ENCODE data around the gene LEF1. TPM values are rescaled to one million over a fixed set of nuclear protein-coding genes. Genes with fewer than 3 reads are reported as not detected.

Gene LEF1
- total RNA-seq, 1 experiment from 2014 or later: 0.54 TPM

DNA sequence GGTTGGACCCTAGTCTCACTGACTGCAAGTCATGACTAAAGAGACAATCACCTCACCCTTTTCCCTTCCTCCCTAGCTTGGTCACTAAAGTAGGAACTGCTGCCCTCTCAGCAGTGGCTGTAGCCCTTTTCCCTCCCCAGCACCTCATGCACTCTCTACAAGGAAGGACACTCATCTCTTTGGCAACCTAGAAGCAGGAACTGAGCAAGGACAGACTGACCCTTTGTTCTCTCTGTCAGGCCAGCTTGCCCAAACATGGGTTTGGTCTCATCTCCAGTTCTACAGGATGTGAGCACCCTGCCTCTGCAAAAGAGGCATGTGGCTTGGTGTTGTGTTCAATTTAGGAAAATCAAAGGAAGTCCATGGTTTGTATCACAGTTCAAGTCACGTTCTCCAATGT lies 15.8 kb downstream of the LEF1 start:
- no TSS peak for BruUV-seq (replicated peaks)
- Histone ChIP-seq H3K4me1 (ENCODE audit: control insufficient read depth, insufficient read depth, low read length) (no peaks in the 10 kb centered on the region), H3K9me3 (ENCODE audit: control insufficient read depth, insufficient read depth, low read depth, low read length) (no peaks in the 10 kb centered on the region), H3K27ac (ENCODE audit: low read length) (no peak overlapping the region), H3K4me3 (ENCODE audit: low read depth in 2 of 2, low read length in 2 of 2) (no peak overlapping the region), H3K27me3 (ENCODE audit: control insufficient read depth, insufficient read depth, low read length) (peaks cover 2% of the 10 kb centered on the region), H3K36me3 (ENCODE audit: control insufficient read depth, insufficient read depth, low read length) (no peaks in the 10 kb centered on the region)
- DNase-seq (ENCODE audit: low read depth, low spot score): no peak
- no peak for ATAC-seq
- CTCF ChIA-PET: no interaction called here
- in situ Hi-C loops (cut with HindIII; ENCODE audit: low pct_unique_long_range_greater_than_20kb, low sequenced_read_pairs): no loop called here
- POLR2A ChIA-PET: no interaction called here
- intact Hi-C loops (cut with micrococcal nuclease; ENCODE audit: unreplicated experiment): no loop called here
- TF ChIP-seq, protein P1, sequence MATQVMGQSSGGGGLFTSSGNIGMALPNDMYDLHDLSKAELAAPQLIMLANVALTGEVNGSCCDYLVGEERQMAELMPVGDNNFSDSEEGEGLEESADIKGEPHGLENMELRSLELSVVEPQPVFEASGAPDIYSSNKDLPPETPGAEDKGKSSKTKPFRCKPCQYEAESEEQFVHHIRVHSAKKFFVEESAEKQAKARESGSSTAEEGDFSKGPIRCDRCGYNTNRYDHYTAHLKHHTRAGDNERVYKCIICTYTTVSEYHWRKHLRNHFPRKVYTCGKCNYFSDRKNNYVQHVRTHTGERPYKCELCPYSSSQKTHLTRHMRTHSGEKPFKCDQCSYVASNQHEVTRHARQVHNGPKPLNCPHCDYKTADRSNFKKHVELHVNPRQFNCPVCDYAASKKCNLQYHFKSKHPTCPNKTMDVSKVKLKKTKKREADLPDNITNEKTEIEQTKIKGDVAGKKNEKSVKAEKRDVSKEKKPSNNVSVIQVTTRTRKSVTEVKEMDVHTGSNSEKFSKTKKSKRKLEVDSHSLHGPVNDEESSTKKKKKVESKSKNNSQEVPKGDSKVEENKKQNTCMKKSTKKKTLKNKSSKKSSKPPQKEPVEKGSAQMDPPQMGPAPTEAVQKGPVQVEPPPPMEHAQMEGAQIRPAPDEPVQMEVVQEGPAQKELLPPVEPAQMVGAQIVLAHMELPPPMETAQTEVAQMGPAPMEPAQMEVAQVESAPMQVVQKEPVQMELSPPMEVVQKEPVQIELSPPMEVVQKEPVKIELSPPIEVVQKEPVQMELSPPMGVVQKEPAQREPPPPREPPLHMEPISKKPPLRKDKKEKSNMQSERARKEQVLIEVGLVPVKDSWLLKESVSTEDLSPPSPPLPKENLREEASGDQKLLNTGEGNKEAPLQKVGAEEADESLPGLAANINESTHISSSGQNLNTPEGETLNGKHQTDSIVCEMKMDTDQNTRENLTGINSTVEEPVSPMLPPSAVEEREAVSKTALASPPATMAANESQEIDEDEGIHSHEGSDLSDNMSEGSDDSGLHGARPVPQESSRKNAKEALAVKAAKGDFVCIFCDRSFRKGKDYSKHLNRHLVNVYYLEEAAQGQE (IDR thresholded peaks at IDR 0.05; ENCODE audit: insufficient read depth in 1 of 2, low read depth in 2 of 2, low read length in 1 of 2): no peak
- no peak for TF ChIP-seq POLR2AphosphoS5 (IDR thresholded peaks at IDR 0.05; ENCODE audit: low read depth, low read length)
- no peak for TF ChIP-seq TCF7L2 (IDR thresholded peaks at IDR 0.05; ENCODE audit: low read depth, low read length)
- TF ChIP-seq SIN3A (IDR thresholded peaks at IDR 0.05; ENCODE audit: borderline replicate concordance, insufficient read depth, low read depth, low read length): no peak
- TF ChIP-seq, protein P2, sequence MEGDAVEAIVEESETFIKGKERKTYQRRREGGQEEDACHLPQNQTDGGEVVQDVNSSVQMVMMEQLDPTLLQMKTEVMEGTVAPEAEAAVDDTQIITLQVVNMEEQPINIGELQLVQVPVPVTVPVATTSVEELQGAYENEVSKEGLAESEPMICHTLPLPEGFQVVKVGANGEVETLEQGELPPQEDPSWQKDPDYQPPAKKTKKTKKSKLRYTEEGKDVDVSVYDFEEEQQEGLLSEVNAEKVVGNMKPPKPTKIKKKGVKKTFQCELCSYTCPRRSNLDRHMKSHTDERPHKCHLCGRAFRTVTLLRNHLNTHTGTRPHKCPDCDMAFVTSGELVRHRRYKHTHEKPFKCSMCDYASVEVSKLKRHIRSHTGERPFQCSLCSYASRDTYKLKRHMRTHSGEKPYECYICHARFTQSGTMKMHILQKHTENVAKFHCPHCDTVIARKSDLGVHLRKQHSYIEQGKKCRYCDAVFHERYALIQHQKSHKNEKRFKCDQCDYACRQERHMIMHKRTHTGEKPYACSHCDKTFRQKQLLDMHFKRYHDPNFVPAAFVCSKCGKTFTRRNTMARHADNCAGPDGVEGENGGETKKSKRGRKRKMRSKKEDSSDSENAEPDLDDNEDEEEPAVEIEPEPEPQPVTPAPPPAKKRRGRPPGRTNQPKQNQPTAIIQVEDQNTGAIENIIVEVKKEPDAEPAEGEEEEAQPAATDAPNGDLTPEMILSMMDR (IDR thresholded peaks at IDR 0.05): no peak

DNA sequence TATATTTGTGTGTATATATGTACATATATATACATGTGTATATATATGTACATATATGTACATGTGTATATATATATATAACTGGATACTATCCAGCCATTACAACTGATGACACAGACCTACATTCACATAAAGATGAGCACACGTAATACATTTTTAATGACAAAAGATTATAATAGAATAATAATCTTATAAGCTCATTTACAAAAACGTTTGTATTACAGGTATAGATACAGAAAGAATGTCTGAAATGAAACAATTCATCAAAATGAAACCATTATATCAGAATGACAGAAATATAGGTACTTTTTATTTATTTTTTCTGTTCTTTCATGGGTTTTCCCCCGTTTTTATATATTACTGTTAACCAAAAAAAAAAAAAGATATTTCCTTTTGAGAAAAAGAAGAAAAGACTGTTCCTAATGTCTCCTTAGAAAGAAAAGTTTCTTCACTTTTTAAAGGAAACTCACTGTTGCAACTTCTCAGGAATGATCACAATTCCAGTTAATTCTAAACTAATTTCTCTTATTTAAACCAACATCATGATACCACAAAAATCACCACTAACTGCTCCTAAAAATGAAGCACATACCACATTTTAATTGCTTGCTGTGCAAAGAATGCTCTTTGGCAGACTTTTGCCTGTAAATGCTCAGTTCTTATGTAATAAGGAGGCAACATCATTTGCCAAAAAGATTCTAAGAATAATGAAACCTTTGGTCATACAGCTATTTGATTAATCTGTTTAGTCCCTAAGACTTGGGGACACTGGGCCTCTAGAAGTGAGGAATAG lies 18.9 kb downstream of the LEF1 start:
- DNase-seq (ENCODE audit: low read depth, low spot score) (no peak), ATAC-seq (no peak)
- H3K4me1 ChIP-seq (ENCODE audit: control insufficient read depth, insufficient read depth, low read length): no peaks in the 10 kb centered on the region
- H3K4me3 ChIP-seq (ENCODE audit: low read depth in 2 of 2, low read length in 2 of 2): no peak overlapping the region
- in situ Hi-C loops (cut with HindIII; ENCODE audit: low pct_unique_long_range_greater_than_20kb, low sequenced_read_pairs) (no loop called here), intact Hi-C loops (cut with micrococcal nuclease; ENCODE audit: unreplicated experiment) (no loop called here)
- POLR2A ChIA-PET: no interaction called here
- CTCF ChIA-PET: no interaction called here
- no peaks in the 10 kb centered on the region for H3K9me3 ChIP-seq (ENCODE audit: control insufficient read depth, insufficient read depth, low read depth, low read length)
- H3K36me3 ChIP-seq (ENCODE audit: control insufficient read depth, insufficient read depth, low read length): no peaks in the 10 kb centered on the region
- peaks cover 1% of the 10 kb centered on the region for H3K27me3 ChIP-seq (ENCODE audit: control insufficient read depth, insufficient read depth, low read length)
- BruUV-seq (replicated peaks): no TSS peak
- no peak for TF ChIP-seq SIN3A (IDR thresholded peaks at IDR 0.05; ENCODE audit: borderline replicate concordance, insufficient read depth, low read depth, low read length)
- TF ChIP-seq, protein P2 (IDR thresholded peaks at IDR 0.05): no peak
- TF ChIP-seq, protein P1 (IDR thresholded peaks at IDR 0.05; ENCODE audit: insufficient read depth in 1 of 2, low read depth in 2 of 2, low read length in 1 of 2): no peak
- TF ChIP-seq POLR2AphosphoS5 (IDR thresholded peaks at IDR 0.05; ENCODE audit: low read depth, low read length): no peak
- TF ChIP-seq TCF7L2 (IDR thresholded peaks at IDR 0.05; ENCODE audit: low read depth, low read length): no peak
- H3K27ac ChIP-seq (ENCODE audit: low read length): no peak overlapping the region
